ENCODE data around the gene STK32B. TPM values are rescaled to one million over a fixed set of nuclear protein-coding genes. Genes with fewer than 3 reads are reported as not detected.

Gene STK32B
- total and polyA plus RNA-seq, 2 of the 4 experiments (the other 2 are of a cell fraction), result 5.5 to 6.3 TPM

DNA sequence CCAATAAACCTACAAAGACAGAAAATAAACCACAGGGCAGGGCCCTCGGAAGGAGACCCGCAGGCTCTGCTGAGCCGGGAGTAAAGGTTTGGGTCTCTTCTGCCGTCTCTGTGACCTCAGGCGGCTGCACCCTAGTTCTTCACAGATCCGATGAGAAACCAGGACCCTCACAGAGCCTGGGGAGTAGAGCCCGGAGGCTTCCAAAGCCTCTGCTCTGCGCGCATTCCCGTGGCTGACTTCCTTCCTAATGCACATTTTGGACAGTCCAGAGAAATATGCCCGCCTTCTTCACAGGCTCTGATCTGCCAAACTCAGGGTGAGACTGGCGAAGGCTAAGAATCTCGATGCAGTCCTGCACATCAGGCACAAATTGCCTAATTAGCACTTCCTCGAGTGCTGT, 411.6 kb downstream of the STK32B start:
- Histone ChIP-seq H4K91ac (ENCODE audit: insufficient read depth, low read depth, low read length) (no peak overlapping the region), H3K4me1 (ENCODE audit: control insufficient read depth, insufficient read depth, low read length) (no peaks in the 10 kb centered on the region), H3K9ac (ENCODE audit: low read depth, low read length) (no peak overlapping the region), H3K4ac (ENCODE audit: low read depth, low read length) (no peak overlapping the region), H4K5ac (ENCODE audit: low read depth, low read length) (no peak overlapping the region), H3K4me3 (ENCODE audit: insufficient read depth, low read depth, low read length) (no peak overlapping the region), H3K4me2 (ENCODE audit: low read depth, low read length) (no peak overlapping the region), H2AFZ (replicated peaks; ENCODE audit: low read length, poor library complexity) (no peak overlapping the region), H3K18ac (ENCODE audit: low read depth, low read length) (no peak overlapping the region), H3K27me3 (ENCODE audit: control insufficient read depth, insufficient read depth, low read length) (no peaks in the 10 kb centered on the region), H3K14ac (replicated peaks; ENCODE audit: low read depth, low read length) (no peak overlapping the region), H4K8ac (ENCODE audit: low read depth in 2 of 2, low read length in 2 of 2) (no peak overlapping the region), H2AK9ac (replicated peaks; ENCODE audit: low read depth, low read length, poor library complexity) (no peak overlapping the region), H3K79me1 (ENCODE audit: low read depth in 1 of 2, low read length in 2 of 2) (no peaks in the 10 kb centered on the region), H3K23ac (ENCODE audit: low read depth, low read length) (no peak overlapping the region), H3K9me1 (ENCODE audit: insufficient read depth, low read length) (0 out of 2 replicates have a peak, but pooled peaks cover 8% of the 10 kb centered on the region), H2BK5ac (ENCODE audit: low read depth, low read length, poor library complexity, severe bottlenecking) (no peak overlapping the region), H3K56ac (ENCODE audit: extremely low read depth, insufficient read depth, low read length) (no peak overlapping the region), H2BK20ac (ENCODE audit: low read depth, low read length) (no peak overlapping the region), H4K20me1 (ENCODE audit: insufficient read depth, low read length) (no peaks in the 10 kb centered on the region), H3K36me3 (ENCODE audit: control insufficient read depth, insufficient read depth, low read length) (peaks cover 2% of the 10 kb centered on the region), H3K27ac (ENCODE audit: insufficient read depth, low read length) (no peak overlapping the region), H3K9me3 (ENCODE audit: control insufficient read depth, insufficient read depth, low read length) (no peaks in the 10 kb centered on the region), H2BK15ac (ENCODE audit: low read depth, low read length) (no peak overlapping the region), H2AK5ac (ENCODE audit: low read depth, low read length) (no peak overlapping the region), H2BK120ac (ENCODE audit: low read depth, low read length) (no peak overlapping the region)
- no TSS peak for BruUV-seq (replicated peaks)
- ChIA-PET CTCF (no interaction called here), POLR2A (ENCODE audit: unreplicated experiment) (no interaction called here)
- in situ Hi-C loops (cut with MboI; ENCODE audit: low sequenced_read_pairs), result no loop called here
- 83% methylated on average over 7 of the region's 14 CpGs; no CpG with 5 or more reads in 1 of the 2 experiments for WGBS, 2 experiments (ENCODE audit: extremely low coverage in 2 of 2, insufficient read length in 1 of 2)
- DNase-seq (no peak), ATAC-seq (ENCODE audit: low read depth) (no peak)
- no peak for TF ChIP-seq CHD1 (IDR thresholded peaks at IDR 0.05; ENCODE audit: low read depth, low read length)
- no peak for TF ChIP-seq MAZ (IDR thresholded peaks at IDR 0.05; ENCODE audit: borderline replicate concordance, low read depth, low read length)
- TF ChIP-seq NFE2L2 (IDR thresholded peaks at IDR 0.05; ENCODE audit: low read depth, low read length), result no peak
- TF ChIP-seq RAD21 (IDR thresholded peaks at IDR 0.05; ENCODE audit: low read length), result no peak
- no peak for TF ChIP-seq RCOR1 (IDR thresholded peaks at IDR 0.05; ENCODE audit: insufficient replicate concordance, low read length)
- TF ChIP-seq CEBPB (IDR thresholded peaks at IDR 0.05; ENCODE audit: low read depth, low read length), result no peak
- no peak for TF ChIP-seq BHLHE40 (IDR thresholded peaks at IDR 0.05; ENCODE audit: low read depth, low read length)
- TF ChIP-seq, protein P1, sequence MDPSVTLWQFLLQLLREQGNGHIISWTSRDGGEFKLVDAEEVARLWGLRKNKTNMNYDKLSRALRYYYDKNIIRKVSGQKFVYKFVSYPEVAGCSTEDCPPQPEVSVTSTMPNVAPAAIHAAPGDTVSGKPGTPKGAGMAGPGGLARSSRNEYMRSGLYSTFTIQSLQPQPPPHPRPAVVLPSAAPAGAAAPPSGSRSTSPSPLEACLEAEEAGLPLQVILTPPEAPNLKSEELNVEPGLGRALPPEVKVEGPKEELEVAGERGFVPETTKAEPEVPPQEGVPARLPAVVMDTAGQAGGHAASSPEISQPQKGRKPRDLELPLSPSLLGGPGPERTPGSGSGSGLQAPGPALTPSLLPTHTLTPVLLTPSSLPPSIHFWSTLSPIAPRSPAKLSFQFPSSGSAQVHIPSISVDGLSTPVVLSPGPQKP (IDR thresholded peaks at IDR 0.05; ENCODE audit: borderline replicate concordance, low read depth, low read length), result no peak
- no peak for TF ChIP-seq RFX5 (IDR thresholded peaks at IDR 0.05; ENCODE audit: low read depth, low read length)
- TF ChIP-seq MXI1 (IDR thresholded peaks at IDR 0.05; ENCODE audit: borderline replicate concordance, low read depth, low read length), result no peak
- TF ChIP-seq SMC3 (IDR thresholded peaks at IDR 0.05; ENCODE audit: low read depth, low read length), result no peak
- TF ChIP-seq, protein P2, sequence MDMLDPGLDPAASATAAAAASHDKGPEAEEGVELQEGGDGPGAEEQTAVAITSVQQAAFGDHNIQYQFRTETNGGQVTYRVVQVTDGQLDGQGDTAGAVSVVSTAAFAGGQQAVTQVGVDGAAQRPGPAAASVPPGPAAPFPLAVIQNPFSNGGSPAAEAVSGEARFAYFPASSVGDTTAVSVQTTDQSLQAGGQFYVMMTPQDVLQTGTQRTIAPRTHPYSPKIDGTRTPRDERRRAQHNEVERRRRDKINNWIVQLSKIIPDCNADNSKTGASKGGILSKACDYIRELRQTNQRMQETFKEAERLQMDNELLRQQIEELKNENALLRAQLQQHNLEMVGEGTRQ (IDR thresholded peaks at IDR 0.05; ENCODE audit: low read depth, low read length), result no peak
- TF ChIP-seq FOS (IDR thresholded peaks at IDR 0.05; ENCODE audit: low read depth, low read length), result no peak
- TF ChIP-seq, protein P3, sequence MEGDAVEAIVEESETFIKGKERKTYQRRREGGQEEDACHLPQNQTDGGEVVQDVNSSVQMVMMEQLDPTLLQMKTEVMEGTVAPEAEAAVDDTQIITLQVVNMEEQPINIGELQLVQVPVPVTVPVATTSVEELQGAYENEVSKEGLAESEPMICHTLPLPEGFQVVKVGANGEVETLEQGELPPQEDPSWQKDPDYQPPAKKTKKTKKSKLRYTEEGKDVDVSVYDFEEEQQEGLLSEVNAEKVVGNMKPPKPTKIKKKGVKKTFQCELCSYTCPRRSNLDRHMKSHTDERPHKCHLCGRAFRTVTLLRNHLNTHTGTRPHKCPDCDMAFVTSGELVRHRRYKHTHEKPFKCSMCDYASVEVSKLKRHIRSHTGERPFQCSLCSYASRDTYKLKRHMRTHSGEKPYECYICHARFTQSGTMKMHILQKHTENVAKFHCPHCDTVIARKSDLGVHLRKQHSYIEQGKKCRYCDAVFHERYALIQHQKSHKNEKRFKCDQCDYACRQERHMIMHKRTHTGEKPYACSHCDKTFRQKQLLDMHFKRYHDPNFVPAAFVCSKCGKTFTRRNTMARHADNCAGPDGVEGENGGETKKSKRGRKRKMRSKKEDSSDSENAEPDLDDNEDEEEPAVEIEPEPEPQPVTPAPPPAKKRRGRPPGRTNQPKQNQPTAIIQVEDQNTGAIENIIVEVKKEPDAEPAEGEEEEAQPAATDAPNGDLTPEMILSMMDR (conservative IDR thresholded peaks at IDR 0.05; ENCODE audit: low read depth, low read length), result no peak
- TF ChIP-seq POLR2A (IDR thresholded peaks at IDR 0.05; ENCODE audit: low read depth, low read length), result no peak
- intact Hi-C loops (cut with micrococcal nuclease), result no loop called here
- dilution Hi-C loops (cut with HindIII; ENCODE audit: low sequenced_read_pairs, unreplicated experiment), result no loop called here
